Ramos (cell line): ENCODE measurements around the gene ERVK3-1.

ENCODE experiments used
- in situ Hi-C: fragments of 300-500 bp; cut with MboI; formaldehyde crosslinking; loops from one replicate; pipeline ENCODE4 v1.14.3; 2022; ENCODE audit warnings: low sequenced_read_pairs; ENCODE audit not compliant: unreplicated experiment

ERVK3-1 gene

GRCh38 chr19:58357481-58358145, 52.4 kb downstream of the ERVK3-1 start:
- in situ Hi-C loops = no loop called here

- in situ Hi-C loops = no loop called here
These were observed 56.7 kb downstream of the ERVK3-1 start for GRCh38 chr19:58361900-58362271.

GRCh38 chr19:58362272-58362994, 57.3 kb downstream of the ERVK3-1 start, which contains the start of gene ZNF497:
TSS of gene ZNF497 (minus strand) at chr19:58362751. CDS start at chr19:58357635, 5,116 bp downstream.
- in situ Hi-C loops = no loop called here

GRCh38 chr19:58364146-58364545, 59.0 kb downstream of the ERVK3-1 start:
- in situ Hi-C loops = no loop called here
